GM18526 (cell line): ENCODE results near the gene CLIC3.

Experiments
- POLR2A ChIP-seq: IDR thresholded peaks from 3 replicates; pipeline ENCODE4 v1.6.1; 2011; ENCODE audit not compliant: insufficient read length; ENCODE audit errors: extremely low read depth

The CLIC3 gene, protein sequence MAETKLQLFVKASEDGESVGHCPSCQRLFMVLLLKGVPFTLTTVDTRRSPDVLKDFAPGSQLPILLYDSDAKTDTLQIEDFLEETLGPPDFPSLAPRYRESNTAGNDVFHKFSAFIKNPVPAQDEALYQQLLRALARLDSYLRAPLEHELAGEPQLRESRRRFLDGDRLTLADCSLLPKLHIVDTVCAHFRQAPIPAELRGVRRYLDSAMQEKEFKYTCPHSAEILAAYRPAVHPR

DNA sequence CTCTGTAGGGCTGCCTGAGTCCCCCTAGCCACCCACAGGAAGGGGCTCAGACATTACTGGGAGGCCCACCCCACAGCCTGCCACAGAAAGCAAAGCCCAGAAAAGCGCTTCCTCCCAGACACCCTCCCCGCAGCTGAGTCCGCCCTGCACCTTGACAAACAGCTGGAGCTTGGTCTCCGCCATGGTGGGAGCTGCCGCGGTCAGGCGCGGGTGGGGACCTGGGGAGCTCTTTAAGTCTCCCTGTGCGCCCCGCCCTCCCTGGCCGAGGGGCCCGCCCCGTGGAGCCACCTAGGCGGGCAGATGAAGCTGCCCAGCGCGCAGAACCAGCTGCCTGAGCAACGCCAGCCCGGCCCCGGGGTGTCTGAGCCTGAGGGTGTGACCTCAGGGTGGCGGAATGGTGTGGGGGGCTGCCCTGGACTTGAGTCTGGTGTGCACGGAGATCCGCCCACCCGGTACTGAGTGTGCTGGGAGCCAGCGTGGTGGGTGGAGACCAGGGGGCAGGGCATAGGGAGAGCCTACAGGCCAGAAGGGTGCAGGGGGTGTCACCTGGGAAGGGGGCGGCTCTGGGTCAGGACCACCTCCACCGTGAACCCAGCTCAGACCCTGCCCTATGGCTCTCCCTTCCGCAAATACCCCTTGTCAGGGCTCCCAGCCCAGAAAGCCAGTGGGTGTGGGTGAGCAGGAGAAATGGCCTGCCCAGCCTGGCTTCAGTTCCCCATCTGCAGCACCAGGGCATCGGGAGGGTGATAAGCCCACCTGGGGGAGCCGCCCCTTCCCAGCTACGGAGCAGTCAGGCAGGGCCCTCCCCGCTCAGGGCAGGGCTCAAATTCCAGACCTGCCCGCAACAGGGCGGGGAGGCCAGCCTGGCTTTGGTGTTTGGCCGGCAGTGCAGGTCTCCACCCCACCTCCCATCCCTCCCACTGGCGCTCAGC lies at the start of gene CLIC3:
Gene CLIC3, minus strand, starts transcription at position 208 of the 932 bp plus-strand sequence. Its CDS starts 25 bp downstream, at position 183.
- no peak for TF ChIP-seq POLR2A

DNA sequence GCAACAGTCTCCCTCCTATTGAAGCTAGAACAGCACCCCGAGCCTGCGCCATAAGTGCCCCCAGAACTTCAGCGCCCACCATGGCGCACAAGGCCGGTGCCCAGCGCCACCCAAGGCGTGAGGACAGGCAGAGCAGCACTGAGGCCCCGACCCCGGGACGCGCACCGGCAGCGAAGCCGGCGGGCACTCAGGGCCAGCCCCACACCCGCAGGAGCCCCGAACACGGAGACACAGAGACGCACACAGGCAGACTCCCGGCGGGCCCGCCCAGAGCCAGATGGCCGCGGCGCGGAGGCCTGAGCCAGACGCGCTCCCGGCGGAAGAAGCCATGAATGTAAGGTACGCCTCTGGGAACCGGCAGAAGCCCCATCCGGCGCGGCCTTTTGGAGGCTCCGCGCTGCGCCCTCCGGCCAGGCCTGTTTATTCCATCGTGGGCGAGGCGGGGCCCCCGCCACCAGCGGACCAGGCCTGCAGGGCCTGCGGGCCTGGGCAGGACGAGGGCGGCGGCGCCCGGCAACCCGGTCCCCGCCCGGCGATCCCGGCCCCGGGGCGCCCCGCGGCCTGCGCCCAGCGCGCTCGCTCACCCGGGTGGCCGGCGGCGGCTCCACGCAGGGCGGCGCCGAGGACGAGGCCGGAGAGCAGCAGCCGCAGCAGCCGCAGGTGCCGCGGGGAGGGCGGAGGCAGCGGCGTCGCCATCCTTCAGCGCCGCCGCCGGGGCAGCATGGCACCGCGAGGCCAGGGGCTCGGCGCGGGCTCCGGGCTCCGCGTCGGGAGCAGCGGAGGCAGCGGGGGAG lies 49.1 kb upstream of the CLIC3 start:
- no peak for TF ChIP-seq POLR2A

DNA sequence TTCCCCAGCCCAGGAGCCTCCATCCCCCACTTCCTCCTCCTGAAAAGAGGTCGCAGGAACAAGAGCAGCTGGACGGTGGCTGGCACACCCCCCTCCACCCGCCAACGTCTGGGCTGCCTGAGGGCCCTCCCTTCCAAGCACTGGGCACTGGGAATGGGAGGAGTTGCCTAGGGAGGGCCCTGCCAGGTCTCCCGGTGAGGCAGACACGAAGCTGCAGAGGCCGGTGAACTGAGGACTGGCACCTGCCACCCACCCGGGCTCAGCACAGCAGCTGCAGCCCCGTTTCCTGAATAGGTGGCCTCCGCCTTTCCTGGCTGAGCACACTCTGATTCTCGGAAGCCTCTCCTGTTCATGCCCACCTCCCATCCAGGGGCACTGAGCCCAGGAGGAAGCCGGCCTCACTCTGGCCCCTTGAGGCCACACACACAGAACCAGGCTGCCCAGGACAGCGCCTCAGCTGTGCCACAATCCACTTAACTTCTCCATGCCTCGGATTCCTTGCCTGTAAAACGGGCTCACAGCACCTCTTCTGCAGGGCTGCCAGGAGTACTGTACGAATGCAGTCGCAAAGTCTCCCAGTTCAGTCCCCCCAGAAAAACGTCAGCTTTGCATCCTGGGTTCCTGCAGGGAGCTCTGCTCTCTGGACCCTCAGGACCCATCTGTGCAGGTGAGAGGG lies 48.3 kb upstream of the CLIC3 start:
- TF ChIP-seq POLR2A, result no peak

DNA sequence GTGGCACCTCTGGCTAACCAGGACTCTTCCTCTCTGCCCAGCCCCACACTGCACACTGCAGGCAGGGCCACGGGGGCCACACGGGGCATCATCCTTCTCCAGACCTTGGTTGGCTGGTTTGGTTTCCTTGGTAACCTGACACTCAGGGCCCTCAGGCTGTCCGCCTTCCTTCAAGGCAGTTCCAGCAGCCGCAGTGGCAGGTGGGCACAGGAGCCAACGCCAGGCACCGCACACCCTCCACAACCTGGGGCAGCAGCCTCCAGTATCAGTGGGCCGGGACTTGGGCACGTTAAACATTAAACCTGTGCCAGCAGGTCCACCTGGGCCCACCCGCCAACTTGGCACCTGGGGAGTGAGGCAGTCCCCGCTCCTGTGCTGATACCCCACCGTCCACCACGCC lies 47.7 kb upstream of the CLIC3 start:
- no peak for TF ChIP-seq POLR2A

DNA sequence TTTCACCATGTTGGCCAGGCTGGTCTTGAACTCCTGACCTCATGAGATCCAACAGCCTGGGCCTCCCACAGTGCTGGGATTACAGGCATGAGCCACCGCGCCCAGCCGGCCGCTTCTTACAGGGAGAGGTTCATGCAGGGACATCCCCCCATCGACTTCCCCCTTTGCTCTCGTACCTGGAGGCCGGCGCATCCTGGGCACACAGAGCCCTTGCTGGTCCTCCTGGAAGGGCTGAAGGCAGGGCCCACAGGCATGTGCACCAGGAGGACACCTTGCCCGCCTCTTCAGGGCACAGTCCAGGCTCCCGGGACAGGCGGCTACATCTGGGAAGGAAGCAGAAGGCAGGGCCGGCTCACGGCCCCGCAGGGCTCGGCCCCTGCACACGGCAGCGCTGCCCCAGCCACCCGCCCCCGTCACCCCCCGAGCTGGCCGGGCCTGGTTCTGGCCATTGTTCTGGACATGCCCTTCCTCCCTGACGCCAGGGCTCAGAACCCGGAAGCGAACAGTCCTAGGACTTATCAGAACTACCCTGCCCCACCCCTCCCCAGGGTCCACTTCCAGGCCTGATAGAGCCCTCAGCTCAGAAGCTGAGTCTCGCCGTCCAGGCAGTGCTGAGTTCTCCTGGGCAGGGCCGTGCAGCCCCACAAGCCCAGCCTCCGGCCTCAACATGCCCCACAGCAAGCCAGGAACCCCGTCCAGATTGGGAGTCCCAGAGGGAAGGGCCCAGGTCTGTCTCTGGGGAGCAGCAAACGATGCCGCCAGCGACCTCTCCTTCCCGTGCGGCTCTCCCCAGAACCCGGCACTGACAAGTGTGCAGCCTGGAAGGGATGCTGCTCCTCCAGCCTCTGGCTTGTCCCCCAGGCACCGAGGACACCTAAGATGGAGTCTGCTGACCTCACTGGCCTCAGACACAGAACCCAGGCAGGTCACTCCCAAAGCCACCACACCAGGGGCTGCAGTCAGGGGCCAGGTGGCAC lies 46.7 kb upstream of the CLIC3 start:
- no peak for TF ChIP-seq POLR2A

DNA sequence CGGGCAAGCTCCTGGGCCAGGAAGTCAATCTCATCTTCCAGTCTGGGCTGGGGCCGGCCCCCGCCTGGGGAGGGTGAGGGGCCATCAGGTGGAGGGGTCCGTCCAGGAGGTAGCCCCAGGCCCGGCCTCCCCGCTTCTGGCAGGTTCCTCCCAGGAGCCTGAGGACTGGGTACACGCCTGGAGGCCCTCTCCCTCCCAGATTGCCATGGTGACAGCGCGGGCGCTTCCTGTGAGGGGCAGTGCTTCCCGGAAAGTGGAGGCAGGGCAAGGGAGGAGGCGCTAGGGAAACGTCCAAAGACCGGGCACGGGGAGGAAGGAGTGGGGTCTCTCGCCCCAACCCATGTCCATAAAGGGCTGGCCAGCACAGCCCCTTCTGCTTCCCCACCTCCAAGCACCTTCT lies 44.8 kb upstream of the CLIC3 start:
- TF ChIP-seq POLR2A, result no peak

DNA sequence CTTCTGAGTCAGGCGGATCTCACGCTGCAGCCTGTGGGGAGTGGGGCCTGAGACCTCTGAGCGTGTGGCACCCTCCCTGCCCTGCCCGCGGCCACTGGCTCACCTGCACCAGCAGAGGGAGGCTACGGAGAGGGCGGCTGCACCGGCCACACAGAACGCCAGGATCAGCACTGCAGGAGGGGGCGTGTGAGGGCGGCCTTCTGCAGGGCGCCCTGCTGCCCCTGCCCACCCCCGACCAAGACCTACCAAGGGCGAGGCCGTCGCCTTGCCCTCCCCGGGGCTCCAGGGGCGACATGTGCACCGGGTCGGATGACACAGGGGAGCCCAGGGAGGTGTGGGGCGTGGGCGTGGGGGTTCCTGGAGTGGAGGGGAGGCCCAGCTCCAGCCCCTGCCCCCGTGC lies 44.2 kb upstream of the CLIC3 start:
- TF ChIP-seq POLR2A, result no peak

DNA sequence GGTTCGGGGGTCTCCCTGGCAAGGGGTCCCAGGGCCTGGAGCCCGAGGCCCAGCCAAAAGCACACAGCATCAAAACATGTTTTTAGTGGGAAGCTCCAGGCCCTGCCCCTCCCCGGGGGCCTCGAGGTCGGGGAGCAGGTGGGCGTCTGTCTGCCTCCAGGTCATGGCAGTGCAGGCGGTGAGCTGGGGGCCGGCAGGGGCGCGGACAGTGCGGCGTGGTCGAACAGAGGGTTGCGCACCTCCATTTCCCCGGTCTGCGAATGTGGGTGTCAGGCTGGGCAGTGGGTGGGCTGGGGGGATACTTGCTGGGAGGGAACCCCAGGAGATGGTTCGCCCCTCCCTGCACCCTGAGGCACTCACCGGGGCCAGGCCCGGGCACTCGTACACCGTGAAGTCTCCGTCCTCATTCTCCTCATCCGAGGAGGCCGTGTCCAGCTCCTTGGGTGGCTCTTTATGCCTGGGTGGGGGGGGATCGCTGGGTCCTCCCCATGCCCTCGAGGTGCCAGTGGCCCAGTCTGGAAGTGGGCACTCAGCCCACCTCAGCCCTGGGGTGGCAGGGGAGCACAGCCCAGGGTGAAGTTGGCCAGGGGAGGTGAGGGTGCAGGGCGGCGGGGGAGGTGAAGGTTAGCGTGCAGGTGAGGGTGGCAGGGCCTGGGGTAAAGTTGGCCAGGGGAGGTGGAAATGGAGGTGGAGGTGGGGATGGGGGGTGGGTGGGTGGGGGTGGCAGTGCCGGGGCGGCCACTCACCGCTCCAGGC lies 43.4 kb upstream of the CLIC3 start:
- TF ChIP-seq POLR2A, result no peak

DNA sequence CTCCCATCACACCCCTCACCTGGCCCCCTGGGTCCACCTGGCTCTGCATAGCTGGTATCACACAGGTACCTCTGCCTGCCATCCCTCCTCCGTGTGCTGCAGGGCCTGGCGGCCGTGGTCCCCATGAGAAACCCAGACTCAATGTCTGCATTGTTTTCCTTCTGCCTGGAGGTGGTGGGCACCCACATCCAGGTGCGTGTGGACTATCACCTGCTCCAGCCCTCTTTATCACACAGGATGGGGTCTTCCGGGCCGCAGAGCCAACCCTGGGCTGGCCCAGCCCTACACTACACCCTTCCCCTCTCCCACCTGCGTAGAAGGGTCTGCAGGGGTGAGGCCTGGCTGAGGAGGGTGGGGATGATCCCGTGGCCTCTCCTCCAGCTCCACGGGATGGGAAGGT lies 42.5 kb upstream of the CLIC3 start:
- TF ChIP-seq POLR2A, result no peak

DNA sequence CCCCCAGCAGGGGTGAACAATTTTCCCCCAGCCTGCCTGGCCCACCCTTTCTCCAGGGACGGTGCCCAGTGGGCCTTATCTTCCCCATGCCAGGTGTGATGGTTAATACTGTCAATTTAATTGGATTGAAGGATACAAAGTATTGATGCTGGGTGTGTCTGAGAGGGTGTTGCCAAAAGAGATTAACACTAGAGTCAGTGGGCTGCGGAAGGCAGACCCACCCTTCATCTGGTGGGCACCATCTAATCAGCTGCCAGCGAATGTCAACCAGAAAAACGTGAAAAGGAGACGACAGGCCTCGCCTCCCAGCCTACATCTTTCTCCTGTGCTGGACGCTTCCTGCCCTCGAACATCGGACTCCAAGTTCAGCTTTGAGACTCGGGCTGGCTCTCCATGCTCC lies 41.1 kb upstream of the CLIC3 start:
- no peak for TF ChIP-seq POLR2A

DNA sequence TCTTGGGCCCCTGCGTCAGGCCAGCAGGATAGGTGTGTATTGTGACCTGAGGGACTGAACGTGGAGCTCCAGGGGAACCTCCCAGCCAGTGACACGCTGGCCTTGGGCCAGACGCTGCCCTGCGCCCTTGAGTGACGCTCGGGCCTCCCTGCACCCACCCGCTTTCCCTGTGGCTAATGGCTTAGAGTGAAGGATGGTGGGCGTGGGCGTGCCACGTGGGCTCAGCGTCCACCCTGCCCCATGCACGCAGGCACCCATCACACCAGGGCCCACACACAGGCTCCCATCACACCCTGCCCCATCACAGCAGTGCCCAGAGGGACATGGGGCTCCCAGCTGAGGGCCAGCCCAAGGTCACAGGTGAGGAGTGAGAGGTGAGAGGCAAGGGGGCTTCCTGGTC lies 40.7 kb upstream of the CLIC3 start:
- no peak for TF ChIP-seq POLR2A

DNA sequence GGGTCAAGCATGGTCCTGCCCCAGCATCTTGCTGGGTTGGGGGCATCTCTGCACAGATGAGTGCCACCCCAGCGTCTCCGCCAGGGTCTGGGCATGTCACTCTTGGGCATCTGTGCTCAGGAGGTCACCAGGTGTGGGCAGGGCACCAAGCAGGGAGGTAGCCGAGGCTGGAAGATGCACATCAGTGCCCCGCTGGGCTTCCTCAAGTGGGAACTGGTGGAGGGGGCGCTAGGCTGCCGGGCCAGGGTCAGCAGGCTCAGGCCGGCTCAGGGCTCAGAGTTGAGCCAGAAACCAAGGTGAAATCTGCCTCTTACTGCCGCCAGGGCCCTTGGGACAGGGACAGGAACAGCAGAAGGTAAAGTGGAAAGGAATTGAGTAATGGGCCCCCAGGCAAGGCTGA lies 39.6 kb upstream of the CLIC3 start:
- no peak for TF ChIP-seq POLR2A

DNA sequence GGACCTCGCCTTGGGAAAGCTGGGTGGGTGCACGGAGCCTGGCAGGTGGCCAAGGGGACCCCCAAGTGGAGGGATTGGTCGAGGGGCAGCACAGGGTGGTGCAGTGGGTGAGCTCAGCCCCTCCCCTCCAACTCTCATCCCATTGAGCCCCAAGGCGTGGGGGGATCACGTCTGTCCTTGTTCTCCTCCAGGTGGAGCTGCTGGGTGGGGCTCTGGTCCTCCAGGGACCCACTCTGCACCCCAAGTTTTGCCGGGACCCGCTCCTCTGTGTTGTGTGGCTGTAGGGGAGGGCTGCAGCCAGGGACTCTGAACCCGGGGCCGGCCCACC lies 39.1 kb upstream of the CLIC3 start:
- TF ChIP-seq POLR2A, result no peak
